GM21390 (cell line): ENCODE results near the gene NSUN5.
A peak's percentile ranks its signal among the peaks of the same experiment; 100 is the strongest.
"Not testable (repeated sequence)": the region's sequence is repeated elsewhere in the genome, so short reads cannot be mapped to it uniquely, and the experiment has no call there.

Experiments
- ATAC-seq: cut with Tn5 transposase; IDR thresholded peaks from one replicate; pipeline ENCODE4 v1.9.1; 2021; ENCODE audit not compliant: unreplicated experiment

NSUN5 gene

GRCh38 chr7:73327449-73327848 lies 18.8 kb upstream of the NSUN5 start:
- not testable (repeated sequence) for ATAC-seq

GRCh38 chr7:73325424-73325823 lies 16.8 kb upstream of the NSUN5 start:
- ATAC-seq = not testable (repeated sequence)

- peak; percentile 49 for ATAC-seq
Observed at GRCh38 chr7:73324081-73324845, 15.6 kb upstream of the NSUN5 start.

GRCh38 chr7:73323434-73324080 lies 14.9 kb upstream of the NSUN5 start:
- ATAC-seq = not testable (repeated sequence)

- not testable (repeated sequence) for ATAC-seq
Observed at GRCh38 chr7:73320009-73320408, 11.4 kb upstream of the NSUN5 start.

- ATAC-seq = not testable (repeated sequence)
Observed at GRCh38 chr7:73319541-73319940, 10.9 kb upstream of the NSUN5 start.

GRCh38 chr7:73318656-73319204 lies 10.1 kb upstream of the NSUN5 start:
- not testable (repeated sequence) for ATAC-seq

GRCh38 chr7:73316521-73316920 lies 7.9 kb upstream of the NSUN5 start:
- no peak for ATAC-seq

- no peak for ATAC-seq
Observed at GRCh38 chr7:73314271-73314670, 5.6 kb upstream of the NSUN5 start.

- no peak for ATAC-seq
Observed at GRCh38 chr7:73313521-73313906, 4.9 kb upstream of the NSUN5 start.

- ATAC-seq = no peak
Observed at GRCh38 chr7:73312831-73313520, 4.3 kb upstream of the NSUN5 start.

- not testable (repeated sequence) for ATAC-seq
Observed at GRCh38 chr7:73311421-73311820, 2.8 kb upstream of the NSUN5 start.

GRCh38 chr7:73308074-73308664 lies 457 bp downstream of the NSUN5 start:
- peak; percentile 26 for ATAC-seq

- no peak for ATAC-seq
Observed at GRCh38 chr7:73307436-73307835, 1.2 kb downstream of the NSUN5 start.

- not testable (repeated sequence) for ATAC-seq
Observed at GRCh38 chr7:73304612-73305387, 3.8 kb downstream of the NSUN5 start.

- no peak for ATAC-seq
Observed at GRCh38 chr7:73304071-73304470, 4.6 kb downstream of the NSUN5 start.

GRCh38 chr7:73303546-73303945 lies 5.1 kb downstream of the NSUN5 start:
- no peak for ATAC-seq

GRCh38 chr7:73302846-73303245 lies 5.8 kb downstream of the NSUN5 start:
- not testable (repeated sequence) for ATAC-seq

GRCh38 chr7:73301108-73301507 lies 7.5 kb downstream of the NSUN5 start:
- not testable (repeated sequence) for ATAC-seq

- not testable (repeated sequence) for ATAC-seq
Observed at GRCh38 chr7:73299812-73300211, 8.8 kb downstream of the NSUN5 start.
